IPS-20b (cell line): ENCODE measurements around the gene CAMKK2.
"Not testable (repeated sequence)": the region's sequence is repeated elsewhere in the genome, so short reads cannot be mapped to it uniquely, and the experiment has no call there.

Experiments
- H3K27ac ChIP-seq: one replicate; pipeline ENCODE4 v1.5.1; 2013; ENCODE audit warnings: low read length
- H3K27me3 ChIP-seq: 2 replicates; pipeline ENCODE4 v1.6.1; 2013; ENCODE audit warnings: mild to moderate bottlenecking, low read length, inconsistent platforms; ENCODE audit not compliant: insufficient read depth
- H3K36me3 ChIP-seq: 2 replicates; pipeline ENCODE4 v1.6.1; 2013; ENCODE audit warnings: low read depth, mild to moderate bottlenecking, inconsistent platforms, low read length, moderate library complexity; ENCODE audit not compliant: insufficient read depth
- H3K4me1 ChIP-seq: 2 replicates; pipeline ENCODE4 v1.6.1; 2013; ENCODE audit warnings: mild to moderate bottlenecking, control low read depth, inconsistent platforms, low read length, moderate library complexity; ENCODE audit not compliant: insufficient read depth
- H3K4me3 ChIP-seq: 2 replicates; pipeline ENCODE4 v1.5.1; 2013; ENCODE audit warnings: mild to moderate bottlenecking, low read length, inconsistent platforms
- H3K9ac ChIP-seq: 2 replicates; pipeline ENCODE4 v1.6.1; 2013; ENCODE audit warnings: low read depth, mild to moderate bottlenecking, inconsistent platforms, low read length, moderate library complexity
- H3K9me3 ChIP-seq: 2 replicates; pipeline ENCODE4 v1.6.1; 2013; ENCODE audit warnings: mild to moderate bottlenecking, low read depth, low read length, inconsistent platforms; ENCODE audit not compliant: insufficient read depth

CAMKK2 gene

DNA sequence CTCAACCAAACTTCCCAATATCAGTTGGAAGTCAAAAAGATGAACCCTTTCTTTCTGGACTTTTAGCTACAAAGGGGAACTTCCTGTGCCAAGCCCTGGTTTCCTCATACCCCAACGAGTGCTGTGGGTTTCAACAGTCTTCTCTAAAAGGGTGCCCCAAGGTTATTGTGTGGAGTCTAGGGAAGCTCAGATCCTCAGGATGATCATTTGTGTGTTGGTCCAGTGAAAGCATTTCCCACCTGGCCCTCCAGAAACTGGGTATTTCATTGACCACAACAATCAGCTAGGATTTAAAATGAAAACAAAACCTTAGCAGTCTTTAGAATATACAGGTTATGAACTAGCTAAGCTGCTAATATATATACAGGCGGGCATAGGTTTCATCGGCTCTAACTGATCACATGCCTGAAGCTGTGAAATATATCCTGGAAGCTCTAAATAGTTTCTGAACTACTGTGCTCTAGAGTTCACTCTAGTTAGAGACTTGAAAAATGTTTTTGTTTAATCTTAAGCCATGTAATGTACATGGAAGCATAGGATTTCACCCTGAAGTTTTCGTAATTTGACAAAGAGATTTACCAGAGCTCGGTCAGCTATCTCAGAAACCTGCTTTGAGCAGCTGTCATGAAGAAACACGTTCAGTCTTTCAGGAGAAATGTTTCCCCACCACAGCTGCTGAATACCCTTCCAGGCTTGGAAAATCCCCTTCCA, 57.0 kb downstream of the CAMKK2 start:
- Histone ChIP-seq H3K9ac (peak overlapping the region; percentile 17; the same call in 1 of the 2 replicates), H3K36me3 (peaks cover 28% of the 10 kb centered on the region), H3K9me3 (no peaks in the 10 kb centered on the region), H3K4me1 (peaks cover 6% of the 10 kb centered on the region; the same call in 1 of the 2 replicates), H3K27me3 (no peaks in the 10 kb centered on the region), H3K27ac (peak overlapping the region; percentile 23), H3K4me3 (no peak overlapping the region)

- Histone ChIP-seq H3K9me3 (no peaks in the 10 kb centered on the region), H3K9ac (peak overlapping the region; percentile 17; the same call in 1 of the 2 replicates), H3K4me1 (peaks cover 6% of the 10 kb centered on the region; the same call in 1 of the 2 replicates), H3K36me3 (peaks cover 23% of the 10 kb centered on the region), H3K27me3 (no peaks in the 10 kb centered on the region), H3K4me3 (no peak overlapping the region), H3K27ac (peak overlapping the region; percentile 23)
Measured at GRCh38 chr12:121238604-121239350, 57.7 kb downstream of the CAMKK2 start.

GRCh38 chr12:121238086-121238485, 58.4 kb downstream of the CAMKK2 start:
- Histone ChIP-seq H3K9ac (peak overlapping the region; percentile 17; the same call in 1 of the 2 replicates), H3K4me1 (peaks cover 6% of the 10 kb centered on the region; the same call in 1 of the 2 replicates), H3K27me3 (no peaks in the 10 kb centered on the region), H3K27ac (no peak overlapping the region), H3K36me3 (peaks cover 17% of the 10 kb centered on the region), H3K4me3 (no peak overlapping the region), H3K9me3 (no peaks in the 10 kb centered on the region)

DNA sequence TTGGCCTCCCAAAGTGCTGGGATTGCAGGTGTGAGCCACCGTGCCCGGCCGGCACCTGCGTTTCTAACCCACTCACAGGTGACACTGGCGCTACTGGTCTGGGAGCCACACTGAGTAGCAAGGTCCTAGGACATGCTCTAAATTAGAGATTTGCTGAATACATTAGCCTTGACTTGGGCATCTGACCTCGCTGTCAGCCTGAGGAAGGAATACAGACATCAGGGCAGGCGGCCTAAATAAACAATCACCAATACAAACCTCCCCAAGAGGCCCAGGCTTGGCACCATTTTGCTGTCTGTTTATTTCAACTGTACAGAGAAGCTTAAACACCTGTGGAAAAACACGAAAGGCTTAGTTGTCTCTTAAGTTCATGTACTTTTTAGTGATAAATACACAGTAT, 59.1 kb downstream of the CAMKK2 start:
- H3K4me1 ChIP-seq = peaks cover 6% of the 10 kb centered on the region; the same call in 1 of the 2 replicates
- H3K4me3 ChIP-seq = no peak overlapping the region
- H3K27ac ChIP-seq = no peak overlapping the region

GRCh38 chr12:121236776-121237175, 59.7 kb downstream of the CAMKK2 start:
- Histone ChIP-seq H3K27ac (no peak overlapping the region), H3K36me3 (peaks cover 17% of the 10 kb centered on the region), H3K9me3 (no peaks in the 10 kb centered on the region), H3K4me3 (no peak overlapping the region), H3K4me1 (peaks cover 6% of the 10 kb centered on the region; the same call in 1 of the 2 replicates), H3K9ac (no peak overlapping the region), H3K27me3 (no peaks in the 10 kb centered on the region)

More for the DNA sequence above, 59.1 kb downstream of the CAMKK2 start:
- Histone ChIP-seq H3K27me3 (no peaks in the 10 kb centered on the region), H3K9ac (no peak overlapping the region; the same call in 1 of the 2 replicates), H3K9me3 (no peaks in the 10 kb centered on the region), H3K36me3 (peaks cover 17% of the 10 kb centered on the region)

DNA sequence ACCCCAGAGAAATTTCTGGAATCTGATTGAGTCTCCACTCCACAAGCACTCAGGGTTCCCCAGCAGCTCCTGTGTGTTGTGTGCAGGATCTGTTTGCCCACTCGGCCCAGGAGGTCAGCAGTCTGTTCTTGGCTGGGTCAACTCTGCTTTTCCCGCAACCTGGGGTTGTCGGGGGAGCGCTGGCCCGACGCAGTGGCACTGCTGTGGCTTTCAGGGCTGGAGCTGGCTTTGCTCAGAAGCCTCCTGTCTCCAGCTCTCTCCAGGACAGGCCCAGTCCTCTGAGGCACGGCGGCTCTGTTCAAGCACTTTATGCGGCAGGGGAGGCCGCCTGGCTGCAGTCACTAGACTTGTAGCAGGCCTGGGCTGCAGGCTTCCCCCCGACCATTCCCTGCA, 62.9 kb downstream of the CAMKK2 start:
- no peak overlapping the region for H3K27ac ChIP-seq
- peaks cover 17% of the 10 kb centered on the region for H3K36me3 ChIP-seq
- no peaks in the 10 kb centered on the region for H3K27me3 ChIP-seq
- H3K9ac ChIP-seq = no peak overlapping the region
- peaks cover under 1% of the 10 kb centered on the region; the same call in 1 of the 2 replicates for H3K4me1 ChIP-seq
- H3K9me3 ChIP-seq = no peaks in the 10 kb centered on the region
- H3K4me3 ChIP-seq = no peak overlapping the region

DNA sequence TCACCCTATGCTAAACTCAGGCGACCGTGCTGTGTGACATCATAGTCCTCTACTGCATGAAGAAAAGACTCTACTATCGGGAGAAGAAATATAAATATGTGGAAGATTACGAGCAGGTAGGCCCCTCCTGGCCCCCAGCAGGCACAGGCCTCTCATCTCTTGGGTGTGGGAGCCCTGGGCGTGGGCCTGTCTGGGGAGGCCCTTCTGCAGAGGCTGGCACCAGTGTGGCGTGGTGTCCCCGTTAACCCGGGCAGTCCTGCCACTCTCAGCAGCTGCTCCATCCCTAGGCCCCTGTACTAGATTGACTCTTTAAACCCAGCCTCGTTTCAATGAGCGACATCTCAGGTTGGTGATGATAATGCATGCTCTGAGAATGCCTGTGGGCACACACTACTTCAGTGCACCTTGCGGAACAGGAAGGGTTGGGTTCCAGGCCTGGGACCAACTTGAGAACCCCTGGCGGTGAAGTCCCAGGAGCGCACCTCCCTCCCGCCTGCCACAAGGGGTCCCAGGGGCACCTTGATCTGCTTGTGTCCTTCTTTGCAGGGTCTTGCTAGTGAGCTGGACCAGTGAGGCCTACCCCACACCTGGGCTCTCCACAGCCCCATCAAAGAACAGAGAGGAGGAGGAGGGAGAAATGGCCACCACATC, 63.4 kb downstream of the CAMKK2 start:
- H3K9ac ChIP-seq = no peak overlapping the region
- no peak overlapping the region for H3K4me3 ChIP-seq
- H3K9me3 ChIP-seq = no peaks in the 10 kb centered on the region
- no peaks in the 10 kb centered on the region for H3K4me1 ChIP-seq
- no peak overlapping the region for H3K27ac ChIP-seq
- peaks cover 14% of the 10 kb centered on the region for H3K36me3 ChIP-seq
- H3K27me3 ChIP-seq = no peaks in the 10 kb centered on the region

- no peak overlapping the region for H3K4me3 ChIP-seq
- no peak overlapping the region for H3K9ac ChIP-seq
Measured at GRCh38 chr12:121232163-121232562, 64.3 kb downstream of the CAMKK2 start.

GRCh38 chr12:121230538-121230907, 66.0 kb downstream of the CAMKK2 start:
- no peak overlapping the region for H3K9ac ChIP-seq
- no peak overlapping the region for H3K4me3 ChIP-seq
- H3K9me3 ChIP-seq = no peaks in the 10 kb centered on the region
- H3K4me1 ChIP-seq = no peaks in the 10 kb centered on the region
- no peak overlapping the region for H3K27ac ChIP-seq
- no peaks in the 10 kb centered on the region for H3K27me3 ChIP-seq
- no peaks in the 10 kb centered on the region for H3K36me3 ChIP-seq

More at GRCh38 chr12:121232163-121232562, 64.3 kb downstream of the CAMKK2 start:
- no peak overlapping the region for H3K27ac ChIP-seq
- H3K9me3 ChIP-seq = no peaks in the 10 kb centered on the region
- H3K36me3 ChIP-seq = peaks cover 6% of the 10 kb centered on the region; the same call in 1 of the 2 replicates
- H3K27me3 ChIP-seq = no peaks in the 10 kb centered on the region
- H3K4me1 ChIP-seq = no peaks in the 10 kb centered on the region

DNA sequence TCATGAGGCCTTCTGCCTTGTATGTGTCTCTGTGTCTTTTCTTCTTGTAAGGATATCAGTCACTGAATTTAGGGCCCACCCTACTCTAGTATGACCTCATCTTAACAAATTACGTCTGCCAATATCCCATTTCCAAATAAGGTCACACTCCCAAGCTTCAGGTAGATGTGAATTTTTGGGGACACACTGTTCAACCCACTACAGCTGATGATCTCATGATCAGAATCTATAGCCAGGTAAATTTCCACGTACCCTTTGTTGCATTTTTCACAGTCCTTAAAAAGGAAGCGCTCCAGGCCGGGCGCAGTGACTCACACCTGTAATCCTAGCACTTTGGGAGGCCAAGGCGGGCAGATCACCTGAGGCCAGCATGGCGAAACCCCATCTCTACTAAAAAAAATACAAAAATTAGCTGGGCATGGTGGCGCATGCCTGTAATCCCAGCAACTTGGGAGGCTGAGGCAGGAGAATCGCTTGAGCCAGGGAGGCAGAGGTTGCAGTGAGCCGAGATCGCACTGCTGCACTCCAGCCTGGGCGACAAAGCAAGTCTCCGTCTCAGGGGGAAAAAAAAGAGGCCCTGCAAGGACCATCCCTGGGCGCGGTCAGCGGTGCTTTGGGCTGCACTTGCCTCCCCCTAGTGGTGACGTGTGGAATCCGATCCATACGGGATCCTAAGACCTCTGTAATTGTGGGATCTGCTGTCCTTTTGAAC, 66.5 kb downstream of the CAMKK2 start:
- not testable (repeated sequence) for H3K4me3 ChIP-seq, H3K27me3 ChIP-seq, H3K4me1 ChIP-seq, H3K9ac ChIP-seq, H3K27ac ChIP-seq, H3K9me3 ChIP-seq, H3K36me3 ChIP-seq
